GM19239 (cell line): ENCODE measurements around the gene ATPAF1.
"Not testable (repeated sequence)": the region's sequence is repeated elsewhere in the genome, so short reads cannot be mapped to it uniquely, and the experiment has no call there.

Source experiments
- DNase-seq: peaks from one replicate; pipeline ENCODE4 v3.0.0; 2011; ENCODE audit warnings: low spot score; ENCODE audit not compliant: insufficient read length
- FAIRE-seq: peaks from 2 replicates; lab custom pipeline; 2011; peaks lifted over from hg19 to GRCh38; lab: Jason Lieb, UNC

Gene ATPAF1

GRCh38 chr1:46652321-46653100, 15.7 kb downstream of the ATPAF1 start:
- no peak for FAIRE-seq
- DNase-seq = no peak

GRCh38 chr1:46651152-46651551, 17.0 kb downstream of the ATPAF1 start:
- not testable (repeated sequence) for FAIRE-seq, DNase-seq

GRCh38 chr1:46650491-46650890, 17.7 kb downstream of the ATPAF1 start:
- FAIRE-seq = no peak
- DNase-seq = no peak

- no peak for DNase-seq
- FAIRE-seq = no peak
These were observed 18.4 kb downstream of the ATPAF1 start for GRCh38 chr1:46649764-46650163.

GRCh38 chr1:46647611-46648010, 20.6 kb downstream of the ATPAF1 start:
- FAIRE-seq (no peak), DNase-seq (no peak)

- no peak for FAIRE-seq
- no peak for DNase-seq
These were observed 21.3 kb downstream of the ATPAF1 start for GRCh38 chr1:46646844-46647243.

- FAIRE-seq (no peak), DNase-seq (no peak)
These were observed 21.8 kb downstream of the ATPAF1 start for GRCh38 chr1:46646331-46646730.

GRCh38 chr1:46645815-46646214, 22.3 kb downstream of the ATPAF1 start:
- no peak for DNase-seq
- no peak for FAIRE-seq

- FAIRE-seq (no peak), DNase-seq (no peak)
These were observed 24.8 kb downstream of the ATPAF1 start for GRCh38 chr1:46643368-46643775.

- no peak for DNase-seq
- no peak for FAIRE-seq
These were observed 26.0 kb downstream of the ATPAF1 start for GRCh38 chr1:46642115-46642680.

GRCh38 chr1:46639547-46639946, 28.6 kb downstream of the ATPAF1 start:
- FAIRE-seq (no peak), DNase-seq (no peak)

- no peak for FAIRE-seq
- DNase-seq = no peak
These were observed 29.2 kb downstream of the ATPAF1 start for GRCh38 chr1:46638921-46639320.

- DNase-seq (no peak), FAIRE-seq (no peak)
These were observed 30.6 kb downstream of the ATPAF1 start for GRCh38 chr1:46637444-46638083.

GRCh38 chr1:46635205-46635604, 33.0 kb downstream of the ATPAF1 start:
- FAIRE-seq = no peak

GRCh38 chr1:46630719-46631118, 37.4 kb downstream of the ATPAF1 start:
- DNase-seq = no peak
- no peak for FAIRE-seq

More at GRCh38 chr1:46635205-46635604, 33.0 kb downstream of the ATPAF1 start:
- DNase-seq = no peak

- DNase-seq (no peak), FAIRE-seq (no peak)
These were observed 44.2 kb downstream of the ATPAF1 start for GRCh38 chr1:46623743-46624644.

GRCh38 chr1:46622344-46622743, 45.8 kb downstream of the ATPAF1 start:
- FAIRE-seq (no peak), DNase-seq (no peak)

- FAIRE-seq = no peak
- no peak for DNase-seq
These were observed 46.2 kb downstream of the ATPAF1 start for GRCh38 chr1:46621930-46622329.

GRCh38 chr1:46619656-46620258, 48.4 kb downstream of the ATPAF1 start:
- DNase-seq = no peak
- FAIRE-seq = no peak
